ENCODE measurements around the gene FRY. TPM values are rescaled to one million over a fixed set of nuclear protein-coding genes. Genes with fewer than 3 reads are reported as not detected.

Gene FRY
- total and polyA plus RNA-seq, 2 of the 13 experiments (the other 11 are each of a cell fraction or from before 2014, with no cell fraction given), result 8.2 to 13.1 TPM

- TF ChIP-seq RXRB (CRISPR knock-in tag; IDR thresholded peaks at IDR 0.05; ENCODE audit: borderline replicate concordance) (no peak), HNF4A (CRISPR knock-in tag; IDR thresholded peaks at IDR 0.05) (peak; percentile 50; the same call in 1 of the 2 replicates)
These were observed 212.1 kb downstream of the FRY start (continued) for GRCh38 chr13:32243695-32244094.

- Histone ChIP-seq H2AFZ (ENCODE audit: low read length) (no peak overlapping the region), H3K4me1 (ENCODE audit: insufficient read depth, low read length) (peaks cover 62% of the 10 kb centered on the region), H3K4me2 (ENCODE audit: low read depth, low read length) (no peak overlapping the region), H3K9ac (ENCODE audit: insufficient read depth, low read depth, low read length) (no peak overlapping the region), H3K9me3 (ENCODE audit: low read length) (no peaks in the 10 kb centered on the region), H3K27me3 (ENCODE audit: control insufficient read depth in 1 of 2, insufficient read depth in 2 of 2, low read length in 2 of 2) (no peaks in the 10 kb centered on the region), H3K27ac (ENCODE audit: extremely low read length, insufficient read depth, low read length) (peak overlapping the region; percentile 8), H3K36me3 (replicated peaks in 1 of 2; ENCODE audit: control insufficient read depth in 1 of 2, insufficient read depth in 2 of 2, low read length in 2 of 2) (peaks cover 5 to 18% of the 10 kb centered on the region in 2 experiments), H3K79me2 (ENCODE audit: insufficient read depth, low read length) (no peaks in the 10 kb centered on the region), H3K4me3 (replicated peaks in 1 of 3; ENCODE audit: insufficient read depth in 1 of 3, low read depth in 2 of 3, low read length in 3 of 3) (no peak overlapping the region), H4K20me1 (ENCODE audit: insufficient read depth, low read length) (no peaks in the 10 kb centered on the region)
- ChIA-PET CTCF (ENCODE audit: low intra/inter-chr PET ratio, low total read pairs) (interaction anchor here (4.5 kb wide), 1 partner anchor 64 kb away, joined by 51 read pairs; no protein-coding TSS in a partner anchor), POLR2A (interaction anchor here (4.9 kb wide), 1 partner anchor 10 kb away, joined by 41 read pairs; no protein-coding TSS in a partner anchor)
- DNase-seq (ENCODE audit: low spot score), result no peak
- no peak for FAIRE-seq
- in situ Hi-C loops (cut with HindIII; ENCODE audit: extremely low pct_ligation_motif_present, low pct_unique_long_range_greater_than_20kb), result loop anchor here (5.0 kb wide), 1 partner anchor 67 kb away; no protein-coding TSS in a partner anchor
- TF ChIP-seq KLF12 (CRISPR knock-in tag; IDR thresholded peaks at IDR 0.05; ENCODE audit: borderline replicate concordance), result no peak
- no peak for TF ChIP-seq RNF219 (CRISPR knock-in tag; IDR thresholded peaks at IDR 0.05)
- no peak for TF ChIP-seq IRF1 (CRISPR knock-in tag; IDR thresholded peaks at IDR 0.05; ENCODE audit: low read depth)
- peak; percentile 84 for TF ChIP-seq ZNF652 (CRISPR knock-in tag; IDR thresholded peaks at IDR 0.05; ENCODE audit: borderline replicate concordance, low read depth)
- intact Hi-C loops (cut with micrococcal nuclease; ENCODE audit: unreplicated experiment), result loop anchor here (1.0 kb wide), 1 partner anchor 21 kb away; no protein-coding TSS in a partner anchor
- no TSS peak for BruUV-seq (replicated peaks)
- WGBS (ENCODE audit: low lambda C conversion rate), result 76% methylated on average over 5 of the region's 5 CpGs
- ATAC-seq, result peak; percentile 59
These were observed 214.0 kb downstream of the FRY start for GRCh38 chr13:32245555-32245954.

Data from HepG2 (cell line).